ENCODE data around the gene FGD6.
A peak's percentile ranks its signal among the peaks of the same experiment; 100 is the strongest.
"Not testable (repeated sequence)": the region's sequence is repeated elsewhere in the genome, so short reads cannot be mapped to it uniquely, and the experiment has no call there.

The FGD6 gene

DNA sequence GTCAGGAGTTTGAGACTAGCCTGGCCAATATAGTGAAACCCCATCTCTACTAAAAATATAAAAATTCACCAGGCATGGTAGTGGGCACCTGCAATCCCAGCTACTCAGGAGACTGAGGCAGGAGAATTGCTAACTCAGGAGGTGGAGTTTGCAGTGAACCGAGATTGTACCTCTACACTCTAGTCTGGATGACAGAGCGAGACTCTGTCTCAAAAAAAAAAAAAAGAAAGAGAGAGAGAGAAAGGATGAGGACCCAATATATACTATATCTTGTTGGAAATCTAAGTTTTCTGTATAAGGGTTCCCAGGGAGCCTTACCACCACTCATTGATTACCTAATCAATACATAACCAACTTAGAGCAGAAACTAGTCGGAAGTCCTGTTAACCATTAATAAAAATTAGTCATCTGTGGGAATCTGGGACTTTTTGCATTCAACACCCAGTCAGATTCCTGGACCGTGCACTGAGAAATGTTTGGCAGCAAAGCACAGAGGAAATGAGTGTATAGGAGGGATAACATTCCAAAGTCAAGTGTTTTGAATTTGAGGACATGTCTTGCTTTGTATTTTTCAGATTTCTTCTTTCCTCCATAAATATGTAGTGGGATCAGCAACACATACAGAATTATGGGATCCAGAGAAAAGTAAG, 99.0 kb downstream of the FGD6 start:
- DNase-seq: no peak

DNA sequence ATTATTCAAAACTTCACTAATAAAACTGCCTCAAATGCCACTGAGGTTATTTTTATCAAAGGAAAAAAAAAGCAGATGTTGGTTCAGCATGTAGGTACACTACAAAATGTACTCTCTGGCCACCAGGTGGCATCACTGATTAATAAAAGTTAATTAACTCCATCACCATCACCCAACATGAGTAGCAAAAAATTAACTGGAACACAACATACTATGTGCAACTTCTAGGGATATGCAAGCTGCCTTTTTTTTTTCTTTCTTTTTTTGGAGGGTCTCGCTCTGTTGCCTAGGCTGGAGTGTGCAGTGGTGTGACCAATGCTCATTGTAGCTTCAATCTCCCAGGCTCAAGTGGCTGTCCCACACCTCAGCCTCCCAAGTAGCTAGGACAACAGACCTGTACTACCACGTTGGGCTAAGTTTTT, 100.1 kb downstream of the FGD6 start:
- DNase-seq: peak; percentile 69 to 71

DNA sequence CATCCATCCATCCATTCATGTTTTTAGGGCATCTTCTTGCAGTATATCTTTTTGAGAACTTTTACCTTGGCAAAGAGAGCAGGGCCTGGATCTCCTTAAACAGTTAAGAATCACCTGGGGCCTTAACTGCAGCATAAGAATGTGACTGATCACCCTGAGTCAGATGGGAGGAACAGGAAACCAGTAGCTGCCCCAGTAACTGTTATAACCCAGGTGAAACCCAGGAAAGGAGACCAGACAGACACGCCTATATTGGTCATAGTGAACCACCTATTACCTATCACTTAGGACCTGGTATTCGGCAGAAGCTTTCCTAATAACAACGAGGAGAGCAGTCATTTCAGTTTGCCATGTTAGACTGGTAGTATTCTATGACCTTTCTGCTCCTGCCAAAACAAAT, 100.5 kb downstream of the FGD6 start:
- no peak for DNase-seq

- DNase-seq: no peak
Measured at GRCh38 chr12:95116341-95116740, 100.9 kb downstream of the FGD6 start.

- DNase-seq: no peak
Measured at GRCh38 chr12:95115641-95116040, 101.6 kb downstream of the FGD6 start.

DNA sequence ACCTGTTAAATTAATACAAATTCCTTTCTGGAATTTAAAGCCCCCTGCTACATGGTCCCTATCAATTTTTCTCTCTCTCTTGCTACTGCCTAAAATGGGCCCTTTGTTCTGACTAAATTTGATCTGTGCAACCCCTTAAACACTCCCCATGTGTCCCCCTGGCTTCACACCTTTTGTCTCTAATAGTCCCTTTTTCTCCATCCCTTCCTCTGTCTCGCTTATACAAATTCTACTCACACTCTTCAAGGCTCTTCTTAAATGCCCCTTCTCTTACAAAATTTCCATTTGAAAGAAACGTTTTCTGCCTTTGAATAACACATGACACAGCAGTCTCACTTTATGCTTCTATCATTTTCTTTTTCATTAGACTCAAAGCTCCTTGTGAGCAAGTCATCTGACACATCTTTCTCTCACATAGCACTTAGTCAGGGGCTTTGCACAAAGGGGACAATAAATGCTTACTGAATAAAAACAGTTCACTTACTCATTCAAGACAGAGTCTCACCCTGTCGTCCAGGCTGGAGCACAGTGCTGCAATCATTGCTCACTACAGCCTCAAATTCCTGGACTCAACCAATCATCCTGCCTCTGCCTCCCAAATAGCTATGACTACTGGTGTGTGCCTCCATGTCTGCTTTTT, 102.4 kb downstream of the FGD6 start:
- no peak for DNase-seq

DNA sequence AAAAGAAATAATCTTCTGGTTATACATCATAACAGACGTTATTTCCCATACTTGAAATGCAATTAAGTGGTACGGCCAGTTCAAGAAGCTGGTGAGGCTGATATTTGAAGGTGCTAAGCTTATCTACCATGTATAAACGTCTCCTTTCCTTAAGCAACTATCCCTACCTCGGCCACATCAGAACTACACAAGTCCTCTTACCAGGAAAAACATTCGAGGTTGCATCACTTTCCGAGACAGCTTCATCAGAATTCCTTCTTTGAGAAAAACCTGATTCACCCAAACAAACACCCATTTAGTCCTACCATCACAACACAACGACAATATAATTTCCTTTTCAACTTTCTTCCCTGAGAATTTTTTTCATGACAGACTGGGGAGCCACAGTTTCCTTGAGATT, 109.9 kb downstream of the FGD6 start:
- DNase-seq: no peak

GRCh38 chr12:95105540-95105939, 111.7 kb downstream of the FGD6 start:
- no peak for DNase-seq

DNA sequence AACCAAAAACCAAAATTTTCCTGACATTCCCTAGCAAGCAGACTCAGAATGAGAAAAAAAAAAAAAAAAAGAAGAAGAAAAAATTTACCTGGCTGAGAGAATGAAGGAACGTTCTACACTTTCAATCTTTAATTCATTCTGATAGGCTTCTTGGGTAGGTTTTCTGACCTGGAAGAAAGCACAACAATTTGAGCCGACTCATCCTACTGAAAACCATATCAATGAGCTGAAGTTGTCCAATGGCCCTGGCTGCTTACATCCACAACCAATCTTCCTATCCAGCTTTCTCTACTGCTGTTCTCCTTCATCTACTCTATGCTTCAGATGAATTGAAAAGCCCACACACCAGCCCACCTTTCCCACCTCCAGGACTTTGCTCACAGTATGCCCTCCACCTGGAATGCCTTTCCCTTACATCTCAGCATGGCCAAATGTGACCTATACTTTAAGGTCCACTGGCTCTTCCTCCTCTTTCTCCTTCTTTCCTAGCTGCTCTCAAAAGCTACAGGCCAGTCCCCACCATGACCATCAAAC, 112.3 kb downstream of the FGD6 start:
- DNase-seq: no peak

GRCh38 chr12:95102916-95103671, 114.2 kb downstream of the FGD6 start:
- DNase-seq: peak; percentile 31 to 32

DNA sequence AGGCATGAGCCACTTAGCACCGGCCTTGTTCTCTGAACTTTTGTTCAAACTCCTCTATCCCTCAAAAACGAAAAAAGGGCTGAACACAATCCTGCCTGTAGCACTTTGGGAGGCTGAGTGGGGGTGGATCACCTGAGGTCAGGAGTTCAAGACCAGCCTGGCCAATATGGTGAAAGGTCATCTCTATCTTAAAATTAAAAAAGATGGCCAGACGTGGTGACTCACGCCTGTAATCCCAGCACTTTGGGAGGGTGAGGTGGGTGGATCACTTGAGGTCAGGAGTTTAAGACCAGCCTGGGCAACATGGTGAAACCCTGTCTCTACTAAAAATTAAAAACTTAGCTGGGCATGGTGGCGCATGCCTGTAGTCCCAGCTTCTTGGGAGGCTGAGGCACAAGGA, 115.3 kb downstream of the FGD6 start:
- not testable (repeated sequence) for DNase-seq

DNA sequence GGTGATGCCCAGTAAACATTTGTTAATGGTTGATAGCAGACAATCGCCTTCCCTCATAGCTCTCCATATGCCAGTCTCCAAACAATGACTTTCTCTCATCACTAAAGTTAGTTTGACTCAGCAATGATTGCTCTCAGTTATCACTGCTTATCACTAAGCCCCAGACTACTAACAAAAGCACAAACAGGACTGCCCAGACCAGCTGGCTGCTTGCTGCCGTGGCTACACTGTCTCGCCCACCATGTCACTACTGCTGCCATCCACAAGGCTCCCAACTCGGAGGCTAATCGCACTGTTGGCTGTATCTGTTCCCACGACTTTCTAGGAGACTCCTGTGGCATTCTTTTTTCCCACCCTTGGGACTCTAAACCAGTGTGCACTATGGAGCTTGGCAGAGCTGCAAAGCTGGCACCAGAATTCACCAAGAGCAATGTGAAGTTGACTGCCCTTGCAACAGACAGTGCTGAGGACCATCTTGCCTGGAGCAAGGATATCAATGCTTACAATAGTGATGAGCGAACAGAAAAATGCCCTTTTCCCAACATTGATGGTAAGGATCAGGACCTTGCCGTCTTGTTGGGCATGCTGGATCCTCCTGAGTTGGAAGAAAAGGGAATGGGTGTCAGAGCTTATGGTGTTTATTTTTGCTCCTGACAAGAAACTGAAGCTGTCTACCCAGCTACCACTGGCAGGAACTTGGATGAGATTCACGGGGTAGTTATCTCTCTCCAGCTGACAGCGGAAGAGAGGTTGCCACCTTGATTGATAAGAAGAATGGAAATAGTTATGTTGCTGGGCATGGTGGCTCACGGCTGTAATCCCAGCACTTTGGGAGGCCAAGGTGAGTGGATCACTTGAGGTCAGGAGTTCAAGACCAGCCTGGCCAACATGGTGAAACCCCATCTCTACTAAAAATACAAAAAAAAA, 116.7 kb downstream of the FGD6 start:
- no peak for DNase-seq

- no peak for DNase-seq
Measured at GRCh38 chr12:95099270-95099790, 117.9 kb downstream of the FGD6 start.

DNA sequence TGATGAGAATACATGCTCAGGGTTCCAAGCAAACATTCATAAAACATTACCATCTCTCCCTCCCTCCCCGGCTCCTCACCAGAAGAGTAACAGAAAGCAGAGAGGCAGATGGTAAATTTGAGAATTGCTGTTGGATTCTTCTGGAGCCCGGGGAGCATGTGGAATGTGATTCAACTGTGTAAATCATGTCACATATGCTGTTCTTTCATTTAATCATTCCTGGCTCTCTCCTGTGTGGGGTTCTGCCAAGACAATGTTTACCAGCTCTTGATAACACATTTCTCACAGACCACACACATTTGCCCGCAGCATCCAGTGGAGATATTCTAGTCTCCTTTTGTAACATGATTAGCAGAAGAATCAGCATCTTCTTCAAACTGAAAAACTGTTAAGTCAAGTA, 120.4 kb downstream of the FGD6 start:
- no peak for DNase-seq

GRCh38 chr12:95096378-95096777, 120.9 kb downstream of the FGD6 start:
- DNase-seq: no peak

DNA sequence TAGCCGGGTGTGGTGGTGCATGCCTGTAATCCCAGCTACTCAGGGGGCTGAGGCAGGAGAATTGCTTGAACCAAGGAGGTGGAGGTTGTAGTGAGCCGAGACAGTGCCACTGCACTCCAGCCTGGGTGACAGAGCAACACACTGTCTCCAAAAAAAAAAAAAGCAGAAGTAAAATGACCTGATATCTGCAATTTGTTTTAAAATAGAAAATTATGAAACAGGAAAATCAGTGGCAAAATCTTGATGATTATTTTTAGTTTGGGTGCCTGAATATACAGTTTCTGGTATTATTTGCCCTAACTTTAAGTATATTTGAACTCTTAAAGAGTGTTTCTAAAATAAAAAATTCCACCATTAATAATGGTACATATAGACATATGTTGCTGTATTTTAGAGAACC, 121.4 kb downstream of the FGD6 start:
- DNase-seq: not testable (repeated sequence)

GRCh38 chr12:95089462-95089861, 127.8 kb downstream of the FGD6 start:
- no peak for DNase-seq

DNA sequence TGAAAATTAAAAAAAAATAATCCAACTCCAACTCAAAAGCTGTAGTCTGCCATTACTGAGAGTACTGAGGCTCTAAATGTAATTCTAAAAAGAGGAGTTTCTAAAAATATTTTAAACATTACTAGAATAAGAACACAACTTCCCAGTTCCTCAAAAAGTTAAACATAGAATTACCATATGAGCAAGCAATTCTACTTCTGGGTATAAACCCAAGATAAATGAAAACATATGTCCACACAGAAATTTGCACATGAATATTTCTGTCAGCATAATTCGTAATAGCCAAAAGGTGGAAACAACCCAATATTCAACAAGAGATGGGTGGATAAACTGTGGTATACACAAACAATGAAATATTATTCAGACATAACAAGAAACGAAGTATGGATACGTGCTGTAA, 128.9 kb downstream of the FGD6 start:
- no peak for DNase-seq

DNA sequence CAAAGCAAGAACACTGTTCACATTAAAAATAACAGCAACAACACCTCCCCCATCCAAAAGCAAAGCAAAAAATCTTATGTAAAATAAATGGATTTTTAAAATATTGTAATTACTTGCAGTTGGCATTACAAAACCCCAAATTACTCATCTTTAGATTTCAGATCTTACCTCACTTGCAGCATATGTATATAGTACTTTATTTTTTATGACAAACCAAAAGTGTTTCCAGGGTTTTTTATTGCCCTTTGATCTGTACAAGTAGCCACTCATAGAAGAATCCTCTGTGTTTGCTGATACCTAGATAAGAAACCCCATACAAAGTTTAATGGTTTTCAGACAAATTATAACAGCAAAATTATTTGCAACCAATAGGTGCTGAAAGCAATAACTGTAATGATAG, 131.7 kb downstream of the FGD6 start:
- no peak for DNase-seq

DNA sequence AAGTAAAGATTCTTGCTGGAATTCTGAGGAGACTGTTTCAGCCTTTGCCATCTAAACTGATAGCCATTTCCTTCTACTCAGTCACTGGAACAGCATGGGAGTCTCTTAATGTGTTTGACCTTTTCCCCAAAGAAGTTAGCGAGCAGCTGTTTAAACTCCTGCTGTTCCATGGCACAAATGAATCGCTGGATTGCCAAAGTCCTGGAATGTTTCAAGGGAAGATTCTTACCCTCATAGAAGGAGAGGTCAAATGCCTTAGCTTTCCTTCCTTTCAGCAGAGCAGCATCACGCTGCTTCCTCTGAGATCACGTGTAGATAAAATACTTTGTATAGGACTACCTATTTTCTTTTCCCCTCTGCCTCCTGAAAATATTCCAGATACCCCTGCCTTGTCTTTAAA, 133.3 kb downstream of the FGD6 start:
- no peak for DNase-seq

DNA sequence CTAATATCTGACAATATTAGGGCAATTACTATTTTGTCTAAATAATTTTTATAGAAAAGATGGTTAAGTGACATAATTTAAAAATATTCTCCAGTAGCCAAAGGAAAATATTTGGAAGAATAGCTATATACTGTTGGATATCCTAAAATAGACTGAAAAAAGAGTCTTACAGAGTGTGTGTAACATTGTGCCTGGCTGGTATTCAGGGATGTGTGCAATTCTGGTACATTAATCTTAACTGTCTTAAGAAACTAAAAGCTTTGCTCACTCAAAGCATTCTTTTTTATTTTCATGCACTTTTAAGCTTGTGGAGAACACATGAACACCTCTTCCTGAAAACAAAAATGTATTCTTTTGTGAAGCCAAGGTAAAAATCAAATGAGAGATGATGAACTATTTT, 133.8 kb downstream of the FGD6 start:
- no peak for DNase-seq

DNA sequence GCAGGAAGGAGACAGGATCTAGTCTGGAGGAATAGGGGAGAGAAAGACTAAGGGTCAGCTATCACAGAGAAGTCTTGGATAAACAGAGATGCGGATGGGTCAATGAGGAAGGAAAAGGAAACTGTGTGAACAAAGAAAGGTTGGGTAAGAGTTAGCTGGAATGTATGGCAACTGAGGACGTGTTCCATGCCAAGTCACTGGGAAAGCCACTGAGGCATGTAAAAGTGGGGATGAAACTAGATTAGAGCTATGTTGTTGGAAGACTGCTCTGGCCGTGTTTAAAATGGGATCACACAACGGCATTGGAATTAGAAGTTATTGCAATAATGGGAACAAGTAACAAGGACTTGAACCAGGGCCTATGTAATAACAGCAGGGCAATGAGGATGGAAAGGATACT, 139.9 kb downstream of the FGD6 start:
- no peak for DNase-seq

DNA sequence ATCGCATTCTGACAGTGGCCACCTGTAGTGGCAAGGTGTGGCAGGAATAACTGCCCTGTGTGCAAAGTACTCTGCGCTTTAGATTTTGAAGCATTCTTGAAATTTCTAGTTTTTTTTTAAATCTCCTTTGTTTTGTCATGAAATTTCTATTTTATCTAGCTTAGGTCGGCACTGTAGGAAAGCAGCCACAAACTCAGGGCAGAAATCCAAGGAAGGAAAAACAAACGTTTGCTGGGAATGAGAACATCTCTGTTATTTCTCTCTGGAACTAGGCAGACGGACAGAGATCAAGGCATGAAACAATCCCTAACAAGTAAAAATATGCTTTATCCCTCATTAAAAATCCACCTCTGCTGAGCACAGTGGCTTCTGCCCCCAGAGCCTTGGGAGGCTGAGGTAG, 142.5 kb downstream of the FGD6 start:
- DNase-seq: no peak

Data from activated CD4-positive, alpha-beta T cell treated with anti-CD3 and anti-CD28 coated beads for 4 hours (primary cell).